HCT116 (cell line): ENCODE results near the gene ERN1.

Source experiments
- EGR1 ChIP-seq: IDR thresholded peaks from 2 replicates; pipeline ENCODE4 v1.6.1; 2012; ENCODE audit warnings: low read depth
- ELF1 ChIP-seq: IDR thresholded peaks from 2 replicates; pipeline ENCODE4 v1.6.1; 2012; ENCODE audit warnings: low read depth, borderline replicate concordance
- EZH2 ChIP-seq: fragments of 200-600 bp; sonication (generic); IDR thresholded peaks from 2 replicates; pipeline ENCODE4 v1.6.1; 2017; ENCODE audit warnings: antibody characterized with exemption, mixed run types
- FOSL1 ChIP-seq: IDR thresholded peaks from 2 replicates; pipeline ENCODE4 v1.6.1; 2012; ENCODE audit warnings: low read depth
- POLR2A ChIP-seq: IDR thresholded peaks from 2 replicates; pipeline ENCODE4 v1.7.0; 2011; ENCODE audit warnings: borderline replicate concordance; ENCODE audit not compliant: insufficient read depth, insufficient read length; ENCODE audit errors: extremely low read depth
- TCF7L2 ChIP-seq: IDR thresholded peaks from 2 replicates; pipeline ENCODE4 v1.7.0; 2011; ENCODE audit warnings: borderline replicate concordance, inconsistent platforms; ENCODE audit not compliant: insufficient read depth, insufficient read length; ENCODE audit errors: extremely low read depth
- TF ChIP-seq, protein P1 (sequence below), 3 experiments: fragments of 200-600 bp in 1 of 3; sonication (generic) in 1 of 3; IDR thresholded peaks in 2 of 3; conservative IDR thresholded peaks in 1 of 3; 2 replicates each; pipeline ENCODE4 v1.5.1; 2012 to 2017; ENCODE audit warnings: low read depth in 2 of 3, low read length in 2 of 3, antibody characterized with exemption in 1 of 3, borderline replicate concordance in 1 of 3, control low read depth in 1 of 3, mild to moderate bottlenecking in 1 of 3, mixed read lengths in 1 of 3, mixed run types in 1 of 3, moderate library complexity in 1 of 3; ENCODE audit not compliant: insufficient read depth in 1 of 3
- TF ChIP-seq, protein P2 (sequence below): IDR thresholded peaks from 2 replicates; pipeline ENCODE4 v1.6.1; 2012; ENCODE audit warnings: low read depth

DNA sequence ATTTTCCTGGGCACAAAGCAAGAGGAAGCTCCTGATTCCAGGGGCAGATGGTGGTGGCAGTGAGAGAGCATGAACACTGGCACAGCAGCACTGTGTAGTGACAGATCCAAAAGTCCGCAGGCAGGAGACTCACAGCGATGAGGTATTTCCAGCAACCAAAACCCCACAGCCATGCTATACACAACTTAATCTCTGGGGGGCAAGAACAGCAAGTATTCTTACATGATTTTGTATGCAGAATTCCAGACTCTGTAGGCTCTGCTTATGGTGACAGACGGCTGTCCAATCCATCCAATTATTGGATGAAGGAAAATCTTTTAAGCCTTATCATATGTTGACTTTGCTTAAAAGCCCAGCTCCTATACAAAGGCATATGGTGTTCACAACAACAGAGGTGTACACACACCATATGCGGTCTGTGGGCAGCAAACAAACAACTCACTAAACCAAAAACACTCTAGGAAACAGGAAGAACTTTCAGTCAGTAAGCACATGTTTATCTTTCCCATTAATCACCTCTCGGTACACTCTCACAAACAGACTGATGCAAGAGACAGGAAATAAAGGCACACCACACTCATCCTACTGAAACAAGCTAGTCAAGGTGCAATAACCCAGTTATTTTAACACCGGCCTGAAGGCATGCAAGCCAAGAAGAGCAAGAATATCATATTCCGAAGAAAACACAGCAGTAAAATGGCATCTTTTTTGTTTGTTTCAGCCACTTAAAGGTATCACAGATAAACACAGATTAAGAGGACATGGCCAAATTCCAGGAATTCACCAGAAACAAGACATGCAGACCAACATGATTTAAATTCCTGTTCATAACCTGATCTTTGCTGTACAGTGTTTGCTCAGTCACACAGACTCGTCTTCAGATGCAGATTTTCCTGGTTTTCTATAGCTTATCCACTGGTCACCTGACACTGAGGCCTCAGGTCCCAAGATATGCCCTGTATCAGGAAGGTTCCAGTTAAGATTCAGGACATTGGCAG is 47.8 kb downstream of the ERN1 start:
- TF ChIP-seq, protein P1, sequence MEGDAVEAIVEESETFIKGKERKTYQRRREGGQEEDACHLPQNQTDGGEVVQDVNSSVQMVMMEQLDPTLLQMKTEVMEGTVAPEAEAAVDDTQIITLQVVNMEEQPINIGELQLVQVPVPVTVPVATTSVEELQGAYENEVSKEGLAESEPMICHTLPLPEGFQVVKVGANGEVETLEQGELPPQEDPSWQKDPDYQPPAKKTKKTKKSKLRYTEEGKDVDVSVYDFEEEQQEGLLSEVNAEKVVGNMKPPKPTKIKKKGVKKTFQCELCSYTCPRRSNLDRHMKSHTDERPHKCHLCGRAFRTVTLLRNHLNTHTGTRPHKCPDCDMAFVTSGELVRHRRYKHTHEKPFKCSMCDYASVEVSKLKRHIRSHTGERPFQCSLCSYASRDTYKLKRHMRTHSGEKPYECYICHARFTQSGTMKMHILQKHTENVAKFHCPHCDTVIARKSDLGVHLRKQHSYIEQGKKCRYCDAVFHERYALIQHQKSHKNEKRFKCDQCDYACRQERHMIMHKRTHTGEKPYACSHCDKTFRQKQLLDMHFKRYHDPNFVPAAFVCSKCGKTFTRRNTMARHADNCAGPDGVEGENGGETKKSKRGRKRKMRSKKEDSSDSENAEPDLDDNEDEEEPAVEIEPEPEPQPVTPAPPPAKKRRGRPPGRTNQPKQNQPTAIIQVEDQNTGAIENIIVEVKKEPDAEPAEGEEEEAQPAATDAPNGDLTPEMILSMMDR (IDR thresholded peaks at IDR 0.05 in 2 of 3, conservative IDR thresholded peaks at IDR 0.05 in 1 of 3; ENCODE audit: borderline replicate concordance in 1 of 3, insufficient read depth in 1 of 3, low read depth in 2 of 3, low read length in 2 of 3) = no peak
- TF ChIP-seq FOSL1 (peak; percentile 70), TCF7L2 (no peak), ELF1 (no peak; the same call in 1 of the 2 replicates), POLR2A (no peak), EZH2 (no peak), EGR1 (no peak)
- TF ChIP-seq, protein P2, sequence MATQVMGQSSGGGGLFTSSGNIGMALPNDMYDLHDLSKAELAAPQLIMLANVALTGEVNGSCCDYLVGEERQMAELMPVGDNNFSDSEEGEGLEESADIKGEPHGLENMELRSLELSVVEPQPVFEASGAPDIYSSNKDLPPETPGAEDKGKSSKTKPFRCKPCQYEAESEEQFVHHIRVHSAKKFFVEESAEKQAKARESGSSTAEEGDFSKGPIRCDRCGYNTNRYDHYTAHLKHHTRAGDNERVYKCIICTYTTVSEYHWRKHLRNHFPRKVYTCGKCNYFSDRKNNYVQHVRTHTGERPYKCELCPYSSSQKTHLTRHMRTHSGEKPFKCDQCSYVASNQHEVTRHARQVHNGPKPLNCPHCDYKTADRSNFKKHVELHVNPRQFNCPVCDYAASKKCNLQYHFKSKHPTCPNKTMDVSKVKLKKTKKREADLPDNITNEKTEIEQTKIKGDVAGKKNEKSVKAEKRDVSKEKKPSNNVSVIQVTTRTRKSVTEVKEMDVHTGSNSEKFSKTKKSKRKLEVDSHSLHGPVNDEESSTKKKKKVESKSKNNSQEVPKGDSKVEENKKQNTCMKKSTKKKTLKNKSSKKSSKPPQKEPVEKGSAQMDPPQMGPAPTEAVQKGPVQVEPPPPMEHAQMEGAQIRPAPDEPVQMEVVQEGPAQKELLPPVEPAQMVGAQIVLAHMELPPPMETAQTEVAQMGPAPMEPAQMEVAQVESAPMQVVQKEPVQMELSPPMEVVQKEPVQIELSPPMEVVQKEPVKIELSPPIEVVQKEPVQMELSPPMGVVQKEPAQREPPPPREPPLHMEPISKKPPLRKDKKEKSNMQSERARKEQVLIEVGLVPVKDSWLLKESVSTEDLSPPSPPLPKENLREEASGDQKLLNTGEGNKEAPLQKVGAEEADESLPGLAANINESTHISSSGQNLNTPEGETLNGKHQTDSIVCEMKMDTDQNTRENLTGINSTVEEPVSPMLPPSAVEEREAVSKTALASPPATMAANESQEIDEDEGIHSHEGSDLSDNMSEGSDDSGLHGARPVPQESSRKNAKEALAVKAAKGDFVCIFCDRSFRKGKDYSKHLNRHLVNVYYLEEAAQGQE = no peak
